ENCODE data around the gene RTRAF.
A peak's percentile ranks its signal among the peaks of the same experiment; 100 is the strongest.

DNA sequence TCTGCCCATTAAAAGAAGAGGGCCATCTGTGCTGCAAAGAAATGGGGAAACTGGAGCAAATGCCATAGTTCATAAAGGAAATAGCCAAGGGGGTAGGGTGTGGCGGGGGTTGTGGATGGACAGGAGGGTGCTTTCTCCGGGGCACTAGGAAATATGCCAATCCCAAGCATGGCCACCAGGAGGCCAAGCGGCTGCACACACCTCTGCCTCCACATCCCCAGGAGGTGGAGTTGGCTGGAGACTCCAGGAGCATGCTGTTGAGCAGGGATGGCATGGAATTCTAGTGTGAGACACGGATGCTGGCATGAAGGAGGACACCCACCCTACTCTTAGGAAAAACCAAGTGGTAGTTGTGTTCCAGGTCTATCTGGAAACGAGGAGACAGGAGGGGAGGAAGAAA, 54.3 kb downstream of the RTRAF start:
- TF ChIP-seq, protein P1, sequence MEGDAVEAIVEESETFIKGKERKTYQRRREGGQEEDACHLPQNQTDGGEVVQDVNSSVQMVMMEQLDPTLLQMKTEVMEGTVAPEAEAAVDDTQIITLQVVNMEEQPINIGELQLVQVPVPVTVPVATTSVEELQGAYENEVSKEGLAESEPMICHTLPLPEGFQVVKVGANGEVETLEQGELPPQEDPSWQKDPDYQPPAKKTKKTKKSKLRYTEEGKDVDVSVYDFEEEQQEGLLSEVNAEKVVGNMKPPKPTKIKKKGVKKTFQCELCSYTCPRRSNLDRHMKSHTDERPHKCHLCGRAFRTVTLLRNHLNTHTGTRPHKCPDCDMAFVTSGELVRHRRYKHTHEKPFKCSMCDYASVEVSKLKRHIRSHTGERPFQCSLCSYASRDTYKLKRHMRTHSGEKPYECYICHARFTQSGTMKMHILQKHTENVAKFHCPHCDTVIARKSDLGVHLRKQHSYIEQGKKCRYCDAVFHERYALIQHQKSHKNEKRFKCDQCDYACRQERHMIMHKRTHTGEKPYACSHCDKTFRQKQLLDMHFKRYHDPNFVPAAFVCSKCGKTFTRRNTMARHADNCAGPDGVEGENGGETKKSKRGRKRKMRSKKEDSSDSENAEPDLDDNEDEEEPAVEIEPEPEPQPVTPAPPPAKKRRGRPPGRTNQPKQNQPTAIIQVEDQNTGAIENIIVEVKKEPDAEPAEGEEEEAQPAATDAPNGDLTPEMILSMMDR (conservative IDR thresholded peaks at IDR 0.05) = peak; percentile 43; the same call in 1 of the 2 replicates
- no peak for TF ChIP-seq EZH2 (IDR thresholded peaks at IDR 0.05; ENCODE audit: low read depth)

Measured in PC-9 (cell line).